Subcutaneous adipose tissue (tissue), 4 donors: ENCODE results near the gene EFTUD2. TPM values are rescaled to one million over a fixed set of nuclear protein-coding genes. Genes with fewer than 3 reads are reported as not detected.

Experiments
- CTCF ChIP-seq: fragments of 450-650 bp; IDR thresholded peaks from one replicate; pipeline ENCODE4 v1.5.1; 2016; ENCODE audit warnings: low read depth, mild to moderate bottlenecking, control low read depth, antibody characterized with exemption, moderate library complexity
- total RNA-seq, 4 donors: library from RNA; depleted of rRNA; stranded (reverse); fragments of >200 nt; gene quantifications; one replicate each; pipeline ENCODE4 v1.1.0, GENCODE V29; 2016

EFTUD2 gene
- total RNA-seq, 4 donors from 2014 or later = 52.0 to 74.0 (median 66.8) TPM

GRCh38 chr17:44917456-44917855 is 18.2 kb upstream of the EFTUD2 start:
- TF ChIP-seq CTCF = no peak

GRCh38 chr17:44916781-44917241 is 17.6 kb upstream of the EFTUD2 start:
- no peak for TF ChIP-seq CTCF

GRCh38 chr17:44915862-44916780 is 16.9 kb upstream of the EFTUD2 start:
- TF ChIP-seq CTCF = no peak

- TF ChIP-seq CTCF = no peak
These were observed 16.1 kb upstream of the EFTUD2 start, which contains the start of gene GFAP for GRCh38 chr17:44915321-44915726. Gene GFAP, minus strand, starts transcription at chr17:44915500. Its CDS starts 14 bp downstream, at chr17:44915486.

- no peak for TF ChIP-seq CTCF
These were observed 15.5 kb upstream of the EFTUD2 start for GRCh38 chr17:44914698-44915271.

GRCh38 chr17:44914148-44914547 is 14.9 kb upstream of the EFTUD2 start:
- no peak for TF ChIP-seq CTCF

- TF ChIP-seq CTCF = no peak
These were observed 14.4 kb upstream of the EFTUD2 start for GRCh38 chr17:44913676-44914075.
